WTC11 (cell line): ENCODE measurements around the gene ATG5. TPM values are rescaled to one million over a fixed set of nuclear protein-coding genes. Genes with fewer than 3 reads are reported as not detected.

ENCODE experiments used
- ATAC-seq: fragments of 200-7000 bp; cut with Tn5 transposase; 2 replicates; pipeline ENCODE4 v1.10.0; 2021; ENCODE audit warnings: mild to moderate bottlenecking, moderate library complexity
- CTCF ChIA-PET: fragments of 300-600 bp; sonication (Branson Sonifier 250); formaldehyde crosslinking; loops from one replicate; lab custom pipeline; 2021; ENCODE audit warnings: antibody characterized with exemption; lab: Charles Lee
- POLR2A ChIA-PET: fragments of 350-600 bp; sonication (Branson Sonifier 250); formaldehyde crosslinking; loops from one replicate; lab custom pipeline; 2021; ENCODE audit warnings: antibody characterized with exemption; lab: Charles Lee
- DNase-seq: peaks from one replicate; pipeline ENCODE4 v3.0.0; 2021; ENCODE audit warnings: low spot score
- H3K27ac Mint-ChIP-seq: 2 replicates; pipeline ENCODE4 v1.8.0; 2021; ENCODE audit warnings: mixed read lengths
- H3K27me3 Mint-ChIP-seq: 2 replicates; pipeline ENCODE4 v1.8.0; 2021; ENCODE audit warnings: low read depth, mild to moderate bottlenecking, moderate library complexity, mixed read lengths
- H3K36me3 Mint-ChIP-seq: 2 replicates; pipeline ENCODE4 v1.8.0; 2021; ENCODE audit warnings: mixed read lengths
- H3K4me1 Mint-ChIP-seq: 2 replicates; pipeline ENCODE4 v1.8.0; 2022; ENCODE audit warnings: mixed read lengths
- H3K4me3 Mint-ChIP-seq: 2 replicates; pipeline ENCODE4 v1.8.0; 2021; ENCODE audit warnings: mild to moderate bottlenecking, moderate library complexity, mixed read lengths
- H3K9me3 Mint-ChIP-seq: 2 replicates; pipeline ENCODE4 v1.8.0; 2021; ENCODE audit warnings: mixed read lengths
- ESRRA ChIP-seq: sonication (generic); formaldehyde crosslinking; IDR thresholded peaks from 2 replicates; pipeline ENCODE4 v1.8.1; 2022; ENCODE audit warnings: mild to moderate bottlenecking, missing genetic modification reagents, borderline replicate concordance
- FOXK1 ChIP-seq: sonication (generic); formaldehyde crosslinking; IDR thresholded peaks from 2 replicates; pipeline ENCODE4 v1.8.0; 2022; ENCODE audit warnings: mild to moderate bottlenecking, moderate library complexity, missing genetic modification reagents
- GABPB1 ChIP-seq: sonication (generic); formaldehyde crosslinking; IDR thresholded peaks from 2 replicates; pipeline ENCODE4 v1.8.1; 2023; ENCODE audit warnings: mild to moderate bottlenecking, missing genetic modification reagents
- GTF2I ChIP-seq: fragments of 250-450 bp; sonication (Bioruptor Pico); conservative IDR thresholded peaks from 2 replicates; pipeline ENCODE4 v1.4.0; 2021; ENCODE audit warnings: mild to moderate bottlenecking
- RORB ChIP-seq: fragments of 250-450 bp; sonication (Bioruptor Pico); IDR thresholded peaks from 2 replicates; pipeline ENCODE4 v1.9.0; 2021; ENCODE audit warnings: mild to moderate bottlenecking
- ZBTB21 ChIP-seq: sonication (generic); formaldehyde crosslinking; IDR thresholded peaks from 2 replicates; pipeline ENCODE4 v1.8.1; 2023; ENCODE audit warnings: mild to moderate bottlenecking, missing genetic modification reagents, borderline replicate concordance
- ZNF263 ChIP-seq: sonication (generic); formaldehyde crosslinking; IDR thresholded peaks from 2 replicates; pipeline ENCODE4 v1.8.1; 2022; ENCODE audit warnings: low read depth, mild to moderate bottlenecking, moderate library complexity, missing genetic modification reagents
- ZNF317 ChIP-seq: sonication (generic); formaldehyde crosslinking; IDR thresholded peaks from 2 replicates; pipeline ENCODE4 v1.8.1; 2023; ENCODE audit warnings: low read depth, mild to moderate bottlenecking, moderate library complexity, missing genetic modification reagents, borderline replicate concordance
- total RNA-seq: library from RNA; stranded (reverse); gene quantifications from 3 replicates; pipeline ENCODE4 v1.2.3, GENCODE V29; 2021
- TF ChIP-seq, protein P1 (sequence below): sonication (generic); formaldehyde crosslinking; IDR thresholded peaks from 2 replicates; pipeline ENCODE4 v1.8.0; 2022; ENCODE audit warnings: mild to moderate bottlenecking, missing genetic modification reagents
- TF ChIP-seq, protein P2 (sequence below): sonication (generic); formaldehyde crosslinking; IDR thresholded peaks from 2 replicates; pipeline ENCODE4 v1.8.1; 2023; ENCODE audit warnings: mild to moderate bottlenecking, missing genetic modification reagents
- TF ChIP-seq, protein P3 (sequence below): sonication (generic); formaldehyde crosslinking; IDR thresholded peaks from 2 replicates; pipeline ENCODE4 v1.8.1; 2023; ENCODE audit warnings: mild to moderate bottlenecking, missing genetic modification reagents, moderate library complexity
- TF ChIP-seq, protein P4 (sequence below): fragments of 250-450 bp; sonication (Bioruptor Pico); IDR thresholded peaks from 2 replicates; pipeline ENCODE4 v1.9.0; 2021; ENCODE audit warnings: moderate library complexity, mild to moderate bottlenecking, inconsistent platforms, borderline replicate concordance
- TF ChIP-seq, protein P5 (sequence below): sonication (generic); formaldehyde crosslinking; IDR thresholded peaks from 2 replicates; pipeline ENCODE4 v1.8.0; 2023; ENCODE audit warnings: missing genetic modification reagents
- TF ChIP-seq, protein P6 (sequence below): sonication (generic); formaldehyde crosslinking; IDR thresholded peaks from 2 replicates; pipeline ENCODE4 v1.8.1; 2022; ENCODE audit warnings: low read depth, missing genetic modification reagents, borderline replicate concordance
- TF ChIP-seq, protein P7 (sequence below): fragments of 250-450 bp; sonication (Bioruptor Pico); IDR thresholded peaks from 2 replicates; pipeline ENCODE4 v1.9.0; 2021; ENCODE audit warnings: mild to moderate bottlenecking
- TF ChIP-seq, protein P8 (sequence below): sonication (generic); formaldehyde crosslinking; IDR thresholded peaks from 2 replicates; pipeline ENCODE4 v1.8.0; 2022; ENCODE audit warnings: mild to moderate bottlenecking, missing genetic modification reagents

ATG5 gene
- total RNA-seq, 1 experiment from 2014 or later: 32.6 TPM

DNA sequence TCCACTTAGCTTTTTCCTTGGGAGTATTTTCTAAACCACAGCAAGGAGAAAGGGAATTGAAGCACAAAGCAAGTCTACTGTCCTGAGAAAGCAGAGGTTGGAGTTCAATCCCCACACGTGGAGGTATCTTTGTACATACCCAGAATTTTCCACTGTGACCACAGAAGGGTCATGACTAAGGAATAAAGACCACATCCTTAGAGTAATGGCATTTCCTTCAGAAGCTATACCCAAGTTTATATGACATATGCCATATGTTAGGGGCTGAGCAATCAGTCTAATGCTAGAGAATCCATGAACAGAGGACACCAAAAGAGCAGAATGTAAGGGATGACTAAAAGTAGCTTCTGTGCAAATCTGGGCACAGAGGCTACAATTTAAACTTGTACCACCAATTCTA, 46.4 kb downstream of the ATG5 start:
- H3K4me3 Mint-ChIP-seq: no peak overlapping the region
- H3K4me1 Mint-ChIP-seq: no peaks in the 10 kb centered on the region
- H3K27ac Mint-ChIP-seq: no peak overlapping the region
- ChIA-PET CTCF (interaction anchor here (1.3 kb wide), 1 partner anchor 55 kb away, joined by 3 read pairs; no protein-coding TSS in a partner anchor), POLR2A (no interaction called here)
- H3K36me3 Mint-ChIP-seq: peaks cover 14% of the 10 kb centered on the region
- no peaks in the 10 kb centered on the region for H3K27me3 Mint-ChIP-seq
- DNase-seq (no peak), ATAC-seq (no peak)
- TF ChIP-seq, protein P1, sequence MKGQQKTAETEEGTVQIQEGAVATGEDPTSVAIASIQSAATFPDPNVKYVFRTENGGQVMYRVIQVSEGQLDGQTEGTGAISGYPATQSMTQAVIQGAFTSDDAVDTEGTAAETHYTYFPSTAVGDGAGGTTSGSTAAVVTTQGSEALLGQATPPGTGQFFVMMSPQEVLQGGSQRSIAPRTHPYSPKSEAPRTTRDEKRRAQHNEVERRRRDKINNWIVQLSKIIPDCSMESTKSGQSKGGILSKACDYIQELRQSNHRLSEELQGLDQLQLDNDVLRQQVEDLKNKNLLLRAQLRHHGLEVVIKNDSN (CRISPR knock-in tag): no peak
- TF ChIP-seq ZNF263 (CRISPR knock-in tag): no peak
- no peak for TF ChIP-seq ZBTB21 (CRISPR knock-in tag)
- TF ChIP-seq, protein P2, sequence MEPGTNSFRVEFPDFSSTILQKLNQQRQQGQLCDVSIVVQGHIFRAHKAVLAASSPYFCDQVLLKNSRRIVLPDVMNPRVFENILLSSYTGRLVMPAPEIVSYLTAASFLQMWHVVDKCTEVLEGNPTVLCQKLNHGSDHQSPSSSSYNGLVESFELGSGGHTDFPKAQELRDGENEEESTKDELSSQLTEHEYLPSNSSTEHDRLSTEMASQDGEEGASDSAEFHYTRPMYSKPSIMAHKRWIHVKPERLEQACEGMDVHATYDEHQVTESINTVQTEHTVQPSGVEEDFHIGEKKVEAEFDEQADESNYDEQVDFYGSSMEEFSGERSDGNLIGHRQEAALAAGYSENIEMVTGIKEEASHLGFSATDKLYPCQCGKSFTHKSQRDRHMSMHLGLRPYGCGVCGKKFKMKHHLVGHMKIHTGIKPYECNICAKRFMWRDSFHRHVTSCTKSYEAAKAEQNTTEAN: no peak
- TF ChIP-seq, protein P3, sequence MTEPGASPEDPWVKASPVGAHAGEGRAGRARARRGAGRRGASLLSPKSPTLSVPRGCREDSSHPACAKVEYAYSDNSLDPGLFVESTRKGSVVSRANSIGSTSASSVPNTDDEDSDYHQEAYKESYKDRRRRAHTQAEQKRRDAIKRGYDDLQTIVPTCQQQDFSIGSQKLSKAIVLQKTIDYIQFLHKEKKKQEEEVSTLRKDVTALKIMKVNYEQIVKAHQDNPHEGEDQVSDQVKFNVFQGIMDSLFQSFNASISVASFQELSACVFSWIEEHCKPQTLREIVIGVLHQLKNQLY (CRISPR knock-in tag): no peak
- no peak for TF ChIP-seq ZNF317 (CRISPR knock-in tag)
- TF ChIP-seq, protein P4, sequence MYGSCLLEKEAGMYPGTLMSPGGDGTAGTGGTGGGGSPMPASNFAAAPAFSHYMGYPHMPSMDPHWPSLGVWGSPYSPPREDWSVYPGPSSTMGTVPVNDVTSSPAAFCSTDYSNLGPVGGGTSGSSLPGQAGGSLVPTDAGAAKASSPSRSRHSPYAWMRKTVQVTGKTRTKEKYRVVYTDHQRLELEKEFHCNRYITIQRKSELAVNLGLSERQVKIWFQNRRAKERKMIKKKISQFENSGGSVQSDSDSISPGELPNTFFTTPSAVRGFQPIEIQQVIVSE (CRISPR knock-in tag): no peak
- TF ChIP-seq, protein P5, sequence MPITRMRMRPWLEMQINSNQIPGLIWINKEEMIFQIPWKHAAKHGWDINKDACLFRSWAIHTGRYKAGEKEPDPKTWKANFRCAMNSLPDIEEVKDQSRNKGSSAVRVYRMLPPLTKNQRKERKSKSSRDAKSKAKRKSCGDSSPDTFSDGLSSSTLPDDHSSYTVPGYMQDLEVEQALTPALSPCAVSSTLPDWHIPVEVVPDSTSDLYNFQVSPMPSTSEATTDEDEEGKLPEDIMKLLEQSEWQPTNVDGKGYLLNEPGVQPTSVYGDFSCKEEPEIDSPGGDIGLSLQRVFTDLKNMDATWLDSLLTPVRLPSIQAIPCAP (CRISPR knock-in tag): no peak
- TF ChIP-seq, protein P6, sequence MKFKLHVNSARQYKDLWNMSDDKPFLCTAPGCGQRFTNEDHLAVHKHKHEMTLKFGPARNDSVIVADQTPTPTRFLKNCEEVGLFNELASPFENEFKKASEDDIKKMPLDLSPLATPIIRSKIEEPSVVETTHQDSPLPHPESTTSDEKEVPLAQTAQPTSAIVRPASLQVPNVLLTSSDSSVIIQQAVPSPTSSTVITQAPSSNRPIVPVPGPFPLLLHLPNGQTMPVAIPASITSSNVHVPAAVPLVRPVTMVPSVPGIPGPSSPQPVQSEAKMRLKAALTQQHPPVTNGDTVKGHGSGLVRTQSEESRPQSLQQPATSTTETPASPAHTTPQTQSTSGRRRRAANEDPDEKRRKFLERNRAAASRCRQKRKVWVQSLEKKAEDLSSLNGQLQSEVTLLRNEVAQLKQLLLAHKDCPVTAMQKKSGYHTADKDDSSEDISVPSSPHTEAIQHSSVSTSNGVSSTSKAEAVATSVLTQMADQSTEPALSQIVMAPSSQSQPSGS (CRISPR knock-in tag): no peak
- TF ChIP-seq, protein P7, sequence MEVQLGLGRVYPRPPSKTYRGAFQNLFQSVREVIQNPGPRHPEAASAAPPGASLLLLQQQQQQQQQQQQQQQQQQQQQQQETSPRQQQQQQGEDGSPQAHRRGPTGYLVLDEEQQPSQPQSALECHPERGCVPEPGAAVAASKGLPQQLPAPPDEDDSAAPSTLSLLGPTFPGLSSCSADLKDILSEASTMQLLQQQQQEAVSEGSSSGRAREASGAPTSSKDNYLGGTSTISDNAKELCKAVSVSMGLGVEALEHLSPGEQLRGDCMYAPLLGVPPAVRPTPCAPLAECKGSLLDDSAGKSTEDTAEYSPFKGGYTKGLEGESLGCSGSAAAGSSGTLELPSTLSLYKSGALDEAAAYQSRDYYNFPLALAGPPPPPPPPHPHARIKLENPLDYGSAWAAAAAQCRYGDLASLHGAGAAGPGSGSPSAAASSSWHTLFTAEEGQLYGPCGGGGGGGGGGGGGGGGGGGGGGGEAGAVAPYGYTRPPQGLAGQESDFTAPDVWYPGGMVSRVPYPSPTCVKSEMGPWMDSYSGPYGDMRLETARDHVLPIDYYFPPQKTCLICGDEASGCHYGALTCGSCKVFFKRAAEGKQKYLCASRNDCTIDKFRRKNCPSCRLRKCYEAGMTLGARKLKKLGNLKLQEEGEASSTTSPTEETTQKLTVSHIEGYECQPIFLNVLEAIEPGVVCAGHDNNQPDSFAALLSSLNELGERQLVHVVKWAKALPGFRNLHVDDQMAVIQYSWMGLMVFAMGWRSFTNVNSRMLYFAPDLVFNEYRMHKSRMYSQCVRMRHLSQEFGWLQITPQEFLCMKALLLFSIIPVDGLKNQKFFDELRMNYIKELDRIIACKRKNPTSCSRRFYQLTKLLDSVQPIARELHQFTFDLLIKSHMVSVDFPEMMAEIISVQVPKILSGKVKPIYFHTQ: no peak
- no peak for TF ChIP-seq GTF2I (CRISPR knock-in tag)
- no peak for TF ChIP-seq ESRRA
- TF ChIP-seq GABPB1 (CRISPR knock-in tag): no peak
- no peak for TF ChIP-seq FOXK1 (CRISPR knock-in tag)
- TF ChIP-seq, protein P8, sequence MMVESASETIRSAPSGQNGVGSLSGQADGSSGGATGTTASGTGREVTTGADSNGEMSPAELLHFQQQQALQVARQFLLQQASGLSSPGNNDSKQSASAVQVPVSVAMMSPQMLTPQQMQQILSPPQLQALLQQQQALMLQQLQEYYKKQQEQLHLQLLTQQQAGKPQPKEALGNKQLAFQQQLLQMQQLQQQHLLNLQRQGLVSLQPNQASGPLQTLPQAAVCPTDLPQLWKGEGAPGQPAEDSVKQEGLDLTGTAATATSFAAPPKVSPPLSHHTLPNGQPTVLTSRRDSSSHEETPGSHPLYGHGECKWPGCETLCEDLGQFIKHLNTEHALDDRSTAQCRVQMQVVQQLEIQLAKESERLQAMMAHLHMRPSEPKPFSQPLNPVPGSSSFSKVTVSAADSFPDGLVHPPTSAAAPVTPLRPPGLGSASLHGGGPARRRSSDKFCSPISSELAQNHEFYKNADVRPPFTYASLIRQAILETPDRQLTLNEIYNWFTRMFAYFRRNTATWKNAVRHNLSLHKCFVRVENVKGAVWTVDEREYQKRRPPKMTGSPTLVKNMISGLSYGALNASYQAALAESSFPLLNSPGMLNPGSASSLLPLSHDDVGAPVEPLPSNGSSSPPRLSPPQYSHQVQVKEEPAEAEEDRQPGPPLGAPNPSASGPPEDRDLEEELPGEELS (CRISPR knock-in tag): no peak
- no peak for TF ChIP-seq RORB (CRISPR knock-in tag)
- H3K9me3 Mint-ChIP-seq: no peaks in the 10 kb centered on the region
